ENCODE data around the gene SPATA25.

GRCh38 chr20:45867136-45867818 lies 20.1 kb downstream of the SPATA25 start:
- TF ChIP-seq CTCF (conservative IDR thresholded peaks at IDR 0.05 in 1 of 2, IDR thresholded peaks at IDR 0.05 in 1 of 2; ENCODE audit: low read depth in 1 of 2, low read length in 2 of 2) (no peak), EZH2 (IDR thresholded peaks at IDR 0.05; ENCODE audit: low read length, missing control alignments) (no peak)
